ENCODE results near the gene APOA1.

The APOA1 gene

DNA sequence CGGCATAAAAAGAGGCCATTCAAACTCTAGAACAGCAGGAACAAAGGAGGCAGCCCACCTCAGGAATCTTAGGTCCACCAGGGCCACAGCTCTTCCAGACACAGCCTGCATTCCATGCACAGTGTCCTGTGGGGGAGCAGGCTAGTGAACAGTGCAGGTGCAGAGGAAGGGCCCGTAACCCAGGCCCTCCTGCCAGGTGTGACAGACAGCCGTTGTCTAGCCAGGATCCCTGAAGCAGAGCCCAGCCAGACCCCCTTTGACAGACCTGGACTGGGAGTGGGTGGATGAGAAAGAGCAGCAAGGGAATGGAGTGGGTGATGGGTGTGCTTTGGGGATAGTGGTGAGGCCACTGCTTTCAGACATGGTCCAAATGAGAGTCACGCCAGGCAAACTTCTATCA is 48.4 kb downstream of the APOA1 start:
- no peak for DNase-seq (ENCODE audit: low spot score)

GRCh38 chr11:116788534-116788933 is 48.9 kb downstream of the APOA1 start:
- DNase-seq (ENCODE audit: low spot score) = no peak

- DNase-seq (ENCODE audit: low spot score) = peak; percentile 87
Measured at GRCh38 chr11:116787786-116788486, 49.5 kb downstream of the APOA1 start, which contains the start of gene ZPR1. Gene ZPR1 (minus strand): TSS chr11:116788023. CDS start chr11:116787990, 33 bp downstream.

- no peak for DNase-seq (ENCODE audit: low spot score)
Measured at GRCh38 chr11:116787436-116787785, 50.0 kb downstream of the APOA1 start.

DNA sequence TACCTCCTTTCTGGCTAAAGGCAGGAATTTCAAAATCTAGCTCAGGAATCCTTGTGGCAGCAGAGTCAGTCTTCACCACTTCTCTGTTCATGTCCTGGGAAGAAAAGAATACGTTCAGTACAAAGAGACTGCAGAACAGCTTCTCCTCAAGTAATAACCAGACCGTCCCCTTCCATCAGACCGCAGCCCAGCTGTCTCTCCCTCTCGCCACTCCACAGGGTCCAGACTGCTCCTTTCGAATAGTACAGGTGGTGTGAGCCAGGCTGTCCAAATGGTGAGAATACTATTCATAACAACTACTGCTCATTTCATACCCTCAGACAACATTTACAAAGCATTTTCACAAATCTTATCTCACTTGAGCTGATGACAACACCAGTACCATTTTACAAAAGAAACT is 50.5 kb downstream of the APOA1 start:
- no peak for DNase-seq (ENCODE audit: low spot score)

DNA sequence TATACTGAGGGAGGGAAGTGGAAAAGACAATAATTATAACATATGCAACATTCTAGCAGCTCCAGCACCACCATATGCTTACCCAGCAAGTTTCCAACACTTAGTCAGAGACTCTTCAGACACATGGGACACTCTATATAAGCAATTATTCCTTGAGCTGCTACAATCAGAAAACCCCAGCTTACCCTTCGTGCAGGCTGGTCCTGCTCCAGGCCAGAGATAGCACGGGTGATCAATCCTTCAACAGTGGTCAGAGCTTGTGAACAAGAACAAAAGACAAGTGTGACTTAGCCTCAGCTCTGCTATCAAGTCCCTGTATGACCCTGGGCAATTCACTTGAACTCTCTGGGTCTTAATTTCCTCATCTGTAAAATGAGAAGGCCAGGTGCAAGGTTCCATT is 51.1 kb downstream of the APOA1 start:
- DNase-seq (ENCODE audit: low spot score) = no peak

Data from HuH-7 (cell line).